HG02970 (cell line): ENCODE measurements around the gene NINJ2.

Experiments used
- ATAC-seq: cut with Tn5 transposase; IDR thresholded peaks from one replicate; pipeline ENCODE4 v1.9.1; 2021; ENCODE audit warnings: mild to moderate bottlenecking, moderate library complexity, moderate number of reproducible peaks; ENCODE audit not compliant: unreplicated experiment, low FRiP score

Gene NINJ2

DNA sequence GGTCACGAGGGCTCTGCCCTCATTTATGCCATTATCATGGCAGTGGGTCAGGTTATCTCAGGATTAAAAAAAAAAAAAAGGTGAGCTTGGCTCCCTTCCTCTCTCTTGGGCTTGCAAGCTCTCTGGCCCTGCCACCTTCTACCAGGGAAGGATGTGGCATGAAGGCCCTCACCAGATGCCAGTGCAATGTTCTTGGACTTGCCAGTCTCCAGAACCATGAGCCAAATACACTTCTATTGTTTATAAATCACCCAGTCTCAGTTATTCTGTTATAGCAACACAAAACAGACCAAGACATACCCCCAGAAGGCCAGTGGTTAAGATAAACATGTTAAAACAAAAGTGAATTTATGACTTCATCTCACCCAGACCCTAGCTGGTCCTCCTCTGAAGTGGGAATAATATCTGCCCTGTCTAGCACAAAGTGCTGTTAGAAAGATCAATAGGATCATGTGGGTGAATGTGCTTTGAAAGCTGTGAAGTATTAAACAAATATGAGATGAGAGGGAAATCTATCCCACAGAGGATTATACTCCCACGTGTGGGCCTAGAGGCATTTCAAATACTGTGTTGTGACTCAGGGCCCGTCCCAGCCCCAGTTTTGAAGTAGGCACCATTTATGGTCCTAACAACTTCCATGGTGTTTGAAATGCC lies 88.6 kb downstream of the NINJ2 start:
- no peak for ATAC-seq

DNA sequence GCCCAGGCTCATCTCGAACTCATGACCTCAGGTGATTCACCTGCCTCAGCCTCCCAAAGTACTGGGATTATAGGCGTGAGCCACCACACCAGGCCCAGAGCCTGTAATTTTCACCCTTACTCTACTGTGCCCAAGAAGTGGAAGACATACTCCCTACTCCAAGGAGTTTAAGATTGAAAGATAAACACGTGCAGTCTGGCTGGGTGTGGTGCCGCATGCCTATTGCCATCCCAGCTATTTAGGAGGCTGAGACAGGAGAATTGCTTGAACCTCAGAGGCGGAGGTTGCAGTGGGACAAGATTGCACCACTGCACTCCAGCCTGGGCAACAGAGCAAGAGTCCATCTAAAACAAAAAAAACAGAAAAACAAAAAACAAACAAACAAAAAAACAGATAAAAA lies 90.0 kb downstream of the NINJ2 start:
- no peak for ATAC-seq

DNA sequence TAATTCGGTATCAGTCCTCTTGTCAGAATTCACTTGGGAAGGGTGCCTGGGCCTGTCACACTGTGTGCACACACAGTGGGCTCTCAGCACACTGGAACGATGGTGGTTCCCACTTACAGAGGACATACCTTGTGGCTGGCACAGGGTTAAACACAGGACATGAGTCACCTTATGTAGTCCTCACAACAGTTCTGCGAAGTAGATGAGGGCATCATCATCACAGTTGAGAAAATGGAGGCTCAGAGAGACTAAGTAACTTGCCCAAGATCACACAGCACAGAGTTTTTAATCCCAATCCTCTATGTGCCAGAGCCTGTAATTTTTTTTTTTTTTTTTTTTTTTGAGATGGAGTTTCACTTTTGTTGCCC lies 90.7 kb downstream of the NINJ2 start:
- no peak for ATAC-seq

DNA sequence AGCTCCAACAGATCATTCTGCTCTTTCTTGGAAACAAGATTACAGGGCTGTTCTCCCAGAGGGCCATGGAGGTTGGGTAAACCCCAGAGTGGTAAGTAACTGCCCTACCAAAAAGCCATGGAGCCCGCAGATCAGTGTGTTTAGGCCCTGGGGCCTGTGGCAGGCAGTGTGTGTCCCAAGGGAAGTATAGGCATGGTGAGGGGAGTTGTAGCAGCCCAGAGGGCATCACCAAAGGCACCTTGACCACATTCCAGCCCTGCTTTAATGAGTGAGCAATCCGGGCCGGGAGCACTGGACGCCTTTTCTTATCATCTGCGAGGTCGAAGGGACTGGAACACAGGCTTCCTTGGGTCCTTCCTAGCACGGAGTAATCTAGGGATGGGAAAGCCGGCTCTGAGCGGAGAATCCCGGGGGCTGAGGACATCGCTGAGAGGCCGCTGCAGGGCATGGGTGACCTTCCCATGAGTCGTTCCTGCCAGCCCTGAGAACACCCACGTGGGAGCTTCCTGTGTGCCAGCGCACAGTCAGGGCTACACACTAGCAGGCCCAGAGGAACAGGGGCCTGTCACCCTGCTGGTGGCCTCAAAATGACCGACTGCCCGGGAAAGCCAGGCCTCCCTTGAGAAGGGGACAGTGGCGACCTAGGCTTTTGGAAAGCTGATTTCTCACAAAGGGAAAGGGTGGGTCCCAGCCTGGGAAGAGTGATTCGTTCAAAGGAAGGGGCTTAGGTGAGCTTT lies 91.3 kb downstream of the NINJ2 start:
- ATAC-seq: no peak

DNA sequence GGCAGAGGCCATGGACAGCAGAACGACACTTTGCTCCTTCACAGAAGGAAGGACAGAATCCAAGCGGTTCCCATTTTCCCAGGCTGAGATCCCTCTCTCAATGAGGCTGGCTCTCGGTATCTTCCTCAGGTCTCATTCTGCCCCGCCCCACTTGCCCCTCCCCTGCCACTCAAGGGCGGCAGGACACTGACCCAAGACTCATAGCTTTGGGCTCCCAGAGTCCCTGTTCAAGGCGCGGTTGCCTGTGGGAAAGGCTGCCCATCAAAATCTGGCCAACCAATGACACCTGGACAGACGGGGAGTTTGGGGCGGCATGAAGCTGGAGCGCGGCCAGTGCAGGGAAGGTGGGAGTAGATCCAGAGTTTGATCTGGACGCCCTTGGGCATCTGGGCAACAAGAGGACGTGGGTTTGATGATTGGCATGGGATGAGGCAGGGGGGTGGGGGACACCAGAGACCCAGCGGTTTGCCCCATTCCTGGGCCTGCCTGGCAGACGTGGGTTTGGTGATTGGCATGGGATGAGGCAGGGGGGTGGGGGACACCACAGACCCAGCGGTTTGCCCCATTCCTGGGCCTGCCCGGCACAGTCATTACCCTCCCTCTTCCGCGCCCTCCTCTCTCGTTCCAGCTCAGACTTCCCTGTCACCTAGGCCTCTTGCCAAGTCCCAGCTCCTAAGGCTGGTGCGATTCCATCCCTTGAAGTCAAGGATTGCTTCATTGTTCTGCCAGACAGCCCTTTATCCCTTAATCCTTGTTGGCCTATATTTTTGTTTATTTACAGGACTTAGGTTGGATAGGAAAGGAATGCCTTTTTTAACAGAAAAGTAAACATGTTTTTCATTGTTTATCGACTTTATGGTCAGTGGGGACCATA lies 92.1 kb downstream of the NINJ2 start:
- no peak for ATAC-seq

DNA sequence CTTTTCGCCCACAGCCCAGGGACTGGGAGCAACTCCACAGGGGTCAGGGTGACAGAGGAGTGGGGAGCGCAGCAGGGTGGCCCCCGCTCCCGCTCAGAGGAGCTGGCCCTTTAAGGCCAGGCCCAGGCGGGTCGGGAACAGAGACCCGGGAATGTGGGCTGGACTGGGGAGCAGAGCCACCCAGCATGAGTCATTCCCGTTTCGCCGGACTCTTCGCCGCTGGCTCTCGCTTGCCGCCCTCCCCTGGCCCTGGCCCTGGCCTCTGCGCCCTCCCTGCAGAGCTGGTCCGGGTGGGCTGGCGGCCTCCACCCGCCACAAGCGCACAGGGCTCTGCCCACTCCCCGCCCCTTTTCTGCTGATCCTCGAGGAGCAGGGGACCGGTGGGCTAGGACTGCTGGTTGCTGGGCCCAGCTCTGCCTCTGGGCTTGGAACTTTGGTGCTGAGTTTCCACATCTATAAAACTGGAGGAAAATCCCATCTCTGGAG lies 92.8 kb downstream of the NINJ2 start:
- no peak for ATAC-seq

DNA sequence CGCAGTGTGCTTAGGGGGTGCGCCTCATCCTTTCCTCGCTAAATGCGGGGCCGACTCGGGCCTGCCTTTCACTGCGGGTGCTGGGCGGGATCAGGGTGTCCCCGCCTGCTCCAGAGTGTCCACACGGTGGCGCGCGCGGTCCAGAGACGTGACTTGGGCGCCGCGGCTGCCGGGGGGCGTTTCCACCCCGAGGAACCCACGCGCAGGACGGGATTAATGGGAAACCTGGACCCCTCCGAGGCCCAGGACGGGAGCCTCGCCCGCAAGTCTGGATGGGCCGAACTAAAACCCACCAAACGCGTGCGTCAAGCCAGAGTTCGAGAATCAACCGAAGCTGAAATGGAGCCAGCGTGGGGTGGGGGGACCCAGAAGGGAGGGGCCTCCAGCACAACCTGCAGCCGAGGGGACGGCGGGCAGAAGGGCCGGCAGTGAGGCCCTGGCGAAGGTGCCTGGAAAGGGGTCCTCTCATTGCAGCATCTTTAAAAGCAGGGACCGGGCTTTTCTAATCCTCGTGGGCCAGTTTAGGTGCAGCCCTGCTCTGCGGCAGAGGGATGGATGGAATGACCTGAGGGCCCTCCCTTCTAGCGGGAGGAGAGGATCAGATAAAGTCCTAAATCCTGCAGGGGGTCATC lies 93.3 kb downstream of the NINJ2 start:
- ATAC-seq: no peak

DNA sequence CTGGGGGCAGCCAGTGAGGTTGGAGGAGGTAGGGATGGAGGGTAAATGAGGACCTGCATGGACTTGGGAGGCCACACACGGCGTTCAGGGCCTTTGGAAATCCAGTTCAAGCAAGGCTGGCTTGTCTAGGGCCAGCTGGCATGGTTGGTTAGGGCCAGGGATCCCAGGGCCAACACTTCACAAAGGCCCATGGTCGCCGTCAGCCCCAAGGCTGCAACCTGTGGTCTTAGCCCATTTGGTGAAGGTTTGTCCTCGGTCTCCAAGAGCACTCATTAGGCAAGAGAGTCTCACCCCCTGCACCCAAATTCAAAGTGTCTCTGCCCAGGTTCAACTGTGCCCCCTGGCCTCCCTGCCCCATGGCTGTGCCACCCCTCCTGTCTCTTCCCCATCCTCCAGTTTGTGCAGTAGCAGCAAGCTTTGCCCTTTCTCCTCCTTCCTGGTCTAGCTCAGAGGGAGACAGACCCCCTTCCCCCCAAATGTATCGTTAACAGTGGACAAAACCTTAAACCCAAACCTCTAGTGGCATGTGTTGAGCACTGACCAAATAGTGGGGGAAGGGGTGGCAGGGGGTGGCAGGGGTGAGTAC lies 94.1 kb downstream of the NINJ2 start:
- no peak for ATAC-seq

DNA sequence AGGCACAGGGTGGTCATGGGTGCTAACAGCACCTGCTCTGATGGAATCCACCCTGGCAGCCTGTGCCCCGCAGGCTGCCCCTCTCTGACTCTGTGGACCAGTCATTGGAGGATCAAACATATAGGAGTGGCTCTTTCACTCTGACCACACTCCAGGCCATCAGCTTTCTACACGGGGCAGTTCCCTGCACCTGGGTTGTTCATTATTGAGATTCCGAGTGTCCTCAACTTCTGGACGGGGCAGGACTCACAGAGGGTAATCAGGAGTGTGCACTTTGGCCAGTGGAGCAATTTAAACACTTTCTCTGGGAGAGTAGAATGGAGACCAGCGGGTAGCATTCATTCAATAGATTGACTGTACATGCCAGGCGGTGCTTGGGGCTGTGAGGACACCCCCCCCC lies 94.8 kb downstream of the NINJ2 start:
- no peak for ATAC-seq

DNA sequence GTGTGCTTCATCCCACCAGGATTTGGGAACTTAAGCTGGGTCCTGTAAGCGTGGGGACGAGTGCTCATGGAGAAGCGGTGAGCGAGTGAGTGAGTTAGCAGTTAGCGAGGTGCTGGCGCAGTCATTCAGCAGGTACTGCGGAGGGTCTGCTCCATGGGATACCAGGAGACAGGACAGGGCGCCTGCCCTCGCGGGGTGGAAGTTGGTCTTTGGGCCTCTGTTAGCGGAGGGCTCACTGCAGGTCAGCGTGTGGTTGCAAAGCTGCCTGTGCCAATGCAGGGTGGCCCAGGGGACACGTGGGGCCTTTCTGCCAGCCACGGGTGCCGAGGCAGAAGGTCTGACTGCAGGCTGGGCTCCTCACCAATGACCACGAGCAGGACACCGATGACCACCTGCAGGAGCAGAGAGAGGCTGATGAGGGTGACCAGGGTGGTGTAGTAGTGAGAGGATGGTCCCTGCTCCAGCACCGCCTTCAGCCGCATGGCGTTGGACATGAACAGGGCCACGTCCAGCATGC lies 97.6 kb downstream of the NINJ2 start:
- no peak for ATAC-seq

DNA sequence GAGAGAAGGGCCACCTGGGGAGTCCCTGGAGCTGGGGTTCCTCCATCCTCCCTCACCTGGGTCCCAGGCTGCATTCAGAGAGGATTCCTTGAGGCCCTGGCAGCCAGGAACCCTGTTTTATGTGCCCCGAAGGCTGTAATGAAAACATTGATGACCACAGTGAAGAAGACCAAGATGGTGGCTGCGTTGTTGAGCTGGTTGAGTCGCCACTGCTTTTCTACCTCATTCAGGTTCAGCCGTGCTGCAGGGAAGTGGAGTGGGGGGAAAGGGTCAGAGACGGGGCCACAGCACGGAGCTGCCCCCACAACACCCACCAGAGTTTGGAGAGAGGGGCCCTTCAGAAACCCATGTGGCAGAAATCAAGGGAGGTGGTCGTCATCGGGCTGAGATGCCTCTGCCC lies 98.1 kb downstream of the NINJ2 start:
- no peak for ATAC-seq

DNA sequence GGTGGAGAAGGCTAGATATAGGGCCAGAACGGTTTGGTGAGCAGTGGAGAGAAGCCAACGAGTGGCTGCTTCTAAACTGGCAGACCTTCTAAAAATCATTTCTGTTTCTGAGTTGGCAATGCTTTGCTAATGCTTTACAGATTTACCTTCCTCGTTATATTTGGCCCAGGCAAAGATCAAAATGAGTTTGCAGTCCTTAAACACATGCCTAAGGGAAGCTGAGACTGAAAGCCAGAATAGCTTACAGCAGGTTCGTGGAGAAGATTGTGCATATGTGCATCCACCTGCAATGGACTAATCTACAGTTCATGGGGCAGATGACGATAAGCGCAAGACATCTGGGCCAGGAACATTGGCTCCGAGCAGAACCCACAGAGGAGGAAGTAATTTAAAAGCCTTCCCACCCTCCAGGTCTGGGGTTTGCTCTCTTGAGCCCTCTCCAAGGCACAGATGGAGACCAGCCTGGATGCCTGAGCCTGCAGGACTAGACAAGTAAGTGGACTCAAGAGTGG lies 99.4 kb downstream of the NINJ2 start:
- ATAC-seq: no peak

DNA sequence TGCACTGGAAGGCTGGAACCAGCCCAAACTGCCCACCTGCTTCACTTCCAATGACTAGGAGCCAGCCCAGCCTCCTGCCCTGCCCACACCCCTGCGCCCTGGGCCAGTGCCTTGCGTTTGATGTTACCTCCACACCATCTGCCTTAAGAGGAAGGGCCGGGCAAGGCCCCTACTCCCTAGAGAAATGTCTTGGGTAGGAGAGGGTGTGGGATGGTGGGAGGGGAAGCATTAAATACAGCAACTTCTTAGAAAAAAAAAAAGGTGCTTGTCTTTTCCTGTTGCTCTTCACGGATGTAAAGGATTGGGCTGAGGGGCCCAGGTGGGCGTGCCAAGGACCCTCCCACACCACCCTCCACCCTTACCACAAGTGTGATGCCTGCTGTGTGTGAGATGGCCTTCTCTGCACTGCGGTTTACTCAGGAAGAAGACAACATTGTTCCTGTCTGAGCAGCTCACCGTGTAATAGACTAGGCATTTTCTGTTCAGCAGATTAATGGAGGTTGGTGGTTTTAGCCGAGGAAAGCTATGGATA lies 99.9 kb downstream of the NINJ2 start:
- no peak for ATAC-seq

DNA sequence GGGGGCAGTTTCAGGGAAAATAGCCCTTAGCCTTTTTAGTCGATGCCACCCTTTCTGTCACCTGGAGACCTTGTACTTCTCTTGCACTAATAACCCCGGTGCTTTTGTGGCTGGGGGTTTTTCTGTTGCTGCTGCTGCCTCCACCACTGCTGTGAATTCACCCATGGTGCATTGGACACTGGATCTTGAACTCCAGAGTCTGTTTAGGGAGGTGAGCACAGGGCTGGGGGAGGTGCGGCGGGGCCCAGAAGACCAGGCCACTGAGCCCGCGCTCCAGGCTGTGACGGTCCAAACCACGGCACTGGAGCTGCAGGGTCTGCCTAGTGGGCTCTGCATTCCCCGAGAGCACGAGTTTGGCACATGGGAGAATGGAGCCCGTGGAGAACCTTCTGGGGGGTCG lies 100.6 kb downstream of the NINJ2 start:
- no peak for ATAC-seq

DNA sequence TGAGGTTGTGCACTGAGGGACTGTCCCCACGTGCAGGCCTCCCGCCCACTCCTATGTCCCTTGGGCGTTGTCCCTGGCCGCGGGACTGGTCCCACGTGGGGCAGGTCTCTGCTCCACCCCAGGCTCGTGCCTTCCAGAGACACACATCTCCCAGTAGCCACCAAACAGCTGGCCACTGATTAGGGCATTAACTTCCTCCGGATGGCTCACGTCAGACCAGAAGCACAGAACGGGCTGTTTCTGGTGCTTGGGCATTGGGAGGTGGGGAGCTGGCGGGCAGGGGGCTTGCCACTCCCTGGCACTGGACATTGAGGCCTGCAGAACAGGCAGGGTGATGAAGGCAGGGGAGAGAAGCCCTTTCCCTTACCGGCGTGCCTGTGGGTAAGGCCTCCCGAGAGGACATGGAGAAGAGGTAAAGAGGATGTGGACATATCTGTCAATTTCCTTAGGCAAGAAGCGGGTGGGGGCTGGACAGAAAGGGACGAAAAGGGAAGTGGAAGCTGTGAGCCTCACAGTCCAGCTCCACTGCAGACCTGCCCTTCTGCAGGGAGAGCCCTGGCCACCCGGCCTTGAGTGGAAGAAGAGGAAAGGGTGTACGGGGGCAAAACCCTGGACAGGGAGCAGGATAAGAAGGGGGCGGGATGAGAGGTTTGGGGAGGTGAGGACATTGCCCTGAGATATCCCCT lies 101.2 kb downstream of the NINJ2 start:
- ATAC-seq: no peak

DNA sequence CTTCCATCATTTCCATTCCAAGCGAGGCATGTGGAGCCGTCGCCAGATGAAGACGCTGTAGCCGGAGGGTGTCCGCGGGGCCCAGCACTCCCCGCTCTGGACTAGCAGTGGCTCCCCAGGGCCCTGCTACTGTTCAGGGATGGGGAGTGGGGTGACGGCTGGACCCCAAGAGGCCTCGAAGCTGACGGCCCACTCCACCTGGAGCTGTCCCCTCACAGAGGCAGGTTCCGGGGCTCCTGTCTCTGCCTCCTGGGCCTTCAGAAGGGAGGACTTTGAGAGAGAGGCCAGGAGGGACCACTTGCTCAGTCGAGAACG lies 101.9 kb downstream of the NINJ2 start:
- ATAC-seq: no peak

DNA sequence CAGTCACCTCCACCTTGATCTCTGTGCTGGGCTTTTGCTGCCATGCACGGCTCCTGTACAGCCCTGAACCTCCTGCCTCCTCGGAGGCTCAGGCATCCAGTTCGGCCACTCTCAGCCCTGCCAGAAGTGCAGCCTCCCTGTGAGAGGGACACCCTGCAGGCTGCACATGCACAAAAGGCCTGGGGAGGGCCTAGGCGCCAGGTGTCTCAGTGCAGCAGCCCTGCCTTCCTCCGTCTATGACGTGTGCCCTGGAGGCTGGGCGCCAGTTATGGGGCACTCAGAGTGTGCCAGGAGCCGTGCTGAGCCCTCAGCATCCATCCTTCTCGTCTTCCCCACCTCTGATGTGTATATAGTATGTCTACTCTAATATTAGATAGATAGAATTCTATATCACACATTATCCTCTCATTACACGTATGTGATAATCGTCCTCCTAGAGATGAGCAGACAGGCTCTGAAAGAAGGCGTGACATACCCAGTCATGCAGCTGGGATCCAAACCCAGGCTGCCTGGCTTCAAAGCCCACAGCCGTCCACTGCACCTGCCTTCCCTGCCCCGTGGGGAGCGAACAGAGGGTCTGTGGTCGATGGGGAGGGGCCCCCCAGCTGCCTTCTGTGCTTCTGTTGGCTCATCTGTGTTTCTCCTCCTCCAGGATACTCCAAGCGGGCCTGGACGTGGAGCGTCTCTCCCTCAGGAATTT lies 102.4 kb downstream of the NINJ2 start:
- no peak for ATAC-seq

DNA sequence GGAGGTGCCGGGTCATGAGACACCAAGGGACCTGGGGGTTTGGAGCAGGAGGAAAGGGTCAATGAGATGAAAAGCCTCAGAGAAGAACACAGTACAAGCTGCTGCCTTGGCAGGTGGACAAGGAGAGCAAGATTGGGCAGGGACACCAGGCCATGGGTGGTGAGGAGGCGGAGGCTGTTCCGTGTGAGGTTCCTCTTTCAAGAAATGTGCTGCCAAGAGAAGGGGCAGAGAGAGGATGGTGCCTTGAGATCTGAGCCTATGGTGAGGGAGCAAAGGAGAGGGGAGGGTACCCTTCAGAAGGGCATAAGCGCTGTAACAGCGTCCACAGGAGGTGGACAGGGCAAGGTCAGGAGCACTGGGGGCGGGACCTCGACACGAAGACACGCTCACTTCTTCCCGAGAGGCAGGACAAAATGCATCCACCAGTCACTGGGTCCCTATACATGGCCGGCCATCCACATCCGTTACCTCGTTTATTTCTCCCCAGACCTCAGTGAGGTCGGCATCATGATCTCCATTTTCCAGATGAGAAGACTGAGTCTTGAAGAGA lies 103.3 kb downstream of the NINJ2 start:
- ATAC-seq: no peak
